Measurements from ENCODE around the gene TMEM61.

Gene TMEM61

GRCh38 chr1:54993140-54993539 is 12.7 kb downstream of the TMEM61 start:
- in situ Hi-C loops (cut with HindIII; ENCODE audit: low sequenced_read_pairs), result no loop called here
- H3K4me3 ChIP-seq (ENCODE audit: low read depth, low read length), result no peak overlapping the region
- DNase-seq (ENCODE audit: low read depth, low spot score), result no peak
- TF ChIP-seq, protein P1, sequence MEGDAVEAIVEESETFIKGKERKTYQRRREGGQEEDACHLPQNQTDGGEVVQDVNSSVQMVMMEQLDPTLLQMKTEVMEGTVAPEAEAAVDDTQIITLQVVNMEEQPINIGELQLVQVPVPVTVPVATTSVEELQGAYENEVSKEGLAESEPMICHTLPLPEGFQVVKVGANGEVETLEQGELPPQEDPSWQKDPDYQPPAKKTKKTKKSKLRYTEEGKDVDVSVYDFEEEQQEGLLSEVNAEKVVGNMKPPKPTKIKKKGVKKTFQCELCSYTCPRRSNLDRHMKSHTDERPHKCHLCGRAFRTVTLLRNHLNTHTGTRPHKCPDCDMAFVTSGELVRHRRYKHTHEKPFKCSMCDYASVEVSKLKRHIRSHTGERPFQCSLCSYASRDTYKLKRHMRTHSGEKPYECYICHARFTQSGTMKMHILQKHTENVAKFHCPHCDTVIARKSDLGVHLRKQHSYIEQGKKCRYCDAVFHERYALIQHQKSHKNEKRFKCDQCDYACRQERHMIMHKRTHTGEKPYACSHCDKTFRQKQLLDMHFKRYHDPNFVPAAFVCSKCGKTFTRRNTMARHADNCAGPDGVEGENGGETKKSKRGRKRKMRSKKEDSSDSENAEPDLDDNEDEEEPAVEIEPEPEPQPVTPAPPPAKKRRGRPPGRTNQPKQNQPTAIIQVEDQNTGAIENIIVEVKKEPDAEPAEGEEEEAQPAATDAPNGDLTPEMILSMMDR (IDR thresholded peaks at IDR 0.05; ENCODE audit: low read depth, low read length), result no peak

GRCh38 chr1:54994355-54994990 is 14.0 kb downstream of the TMEM61 start:
- DNase-seq (ENCODE audit: low read depth, low spot score), result no peak
- TF ChIP-seq, protein P1 (IDR thresholded peaks at IDR 0.05; ENCODE audit: low read depth, low read length), result no peak
- H3K4me3 ChIP-seq (ENCODE audit: low read depth, low read length), result no peak overlapping the region
- in situ Hi-C loops (cut with HindIII; ENCODE audit: low sequenced_read_pairs), result no loop called here

- H3K4me3 ChIP-seq (ENCODE audit: low read depth, low read length), result no peak overlapping the region
- no peak for DNase-seq (ENCODE audit: low read depth, low spot score)
- in situ Hi-C loops (cut with HindIII; ENCODE audit: low sequenced_read_pairs), result no loop called here
- TF ChIP-seq, protein P1 (IDR thresholded peaks at IDR 0.05; ENCODE audit: low read depth, low read length), result no peak
Measured at GRCh38 chr1:54995013-54995760, 14.8 kb downstream of the TMEM61 start.

- DNase-seq (ENCODE audit: low read depth, low spot score), result no peak
- in situ Hi-C loops (cut with HindIII; ENCODE audit: low sequenced_read_pairs), result no loop called here
- H3K4me3 ChIP-seq (ENCODE audit: low read depth, low read length), result no peak overlapping the region
- TF ChIP-seq, protein P1 (IDR thresholded peaks at IDR 0.05; ENCODE audit: low read depth, low read length), result no peak
Measured at GRCh38 chr1:54995835-54996234, 15.4 kb downstream of the TMEM61 start.

DNA sequence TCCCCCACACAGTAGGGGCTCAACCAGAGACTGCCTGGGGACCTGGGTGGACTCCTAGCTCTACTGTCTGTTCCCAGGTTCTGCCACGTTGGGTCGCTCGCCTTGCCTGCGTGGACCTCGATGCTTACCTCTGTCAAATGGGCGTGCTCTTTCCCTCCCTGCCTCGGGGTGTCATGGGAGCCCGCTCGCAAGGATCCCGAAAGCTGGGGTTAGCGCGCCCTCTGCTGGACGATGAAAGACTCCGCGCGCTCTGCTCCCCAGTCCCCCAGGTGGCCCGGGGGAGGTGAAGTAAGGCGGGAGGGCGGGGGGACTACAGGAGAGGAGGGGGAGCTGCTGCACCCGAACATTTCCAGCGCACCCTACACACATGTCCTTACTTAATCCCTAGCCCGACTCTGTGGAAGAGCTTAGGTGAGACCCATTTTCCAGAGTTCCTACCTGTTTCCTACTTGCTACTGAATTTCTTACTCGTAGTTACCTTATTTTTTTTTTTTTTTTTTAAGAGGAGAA is 16.0 kb downstream of the TMEM61 start:
- peak; percentile 57 for DNase-seq (ENCODE audit: low read depth, low spot score)
- H3K4me3 ChIP-seq (ENCODE audit: low read depth, low read length), result peak overlapping the region; percentile 15
- TF ChIP-seq, protein P1 (IDR thresholded peaks at IDR 0.05; ENCODE audit: low read depth, low read length), result peak; percentile 78

GRCh38 chr1:54996869-54997710 is 16.7 kb downstream of the TMEM61 start:
- in situ Hi-C loops (cut with HindIII; ENCODE audit: low sequenced_read_pairs), result no loop called here
- TF ChIP-seq, protein P1 (IDR thresholded peaks at IDR 0.05; ENCODE audit: low read depth, low read length), result no peak
- H3K4me3 ChIP-seq (ENCODE audit: low read depth, low read length), result peak overlapping the region; percentile 15
- DNase-seq (ENCODE audit: low read depth, low spot score), result peak; percentile 16

More for the DNA sequence above, 16.0 kb downstream of the TMEM61 start:
- in situ Hi-C loops (cut with HindIII; ENCODE audit: low sequenced_read_pairs), result no loop called here
